Activated naive CD8-positive, alpha-beta T cell treated with anti-CD3 and anti-CD28 coated beads, Interleukin-2, amount 50 U/mL, for 24 hours (primary cell): ENCODE data around the gene TCF4.

Experiments
- ATAC-seq: fragments of 150-1000 bp; cut with Tn5 transposase; one replicate; pipeline ENCODE4 v1.10.0; 2021
- DNase-seq: peaks from one replicate; pipeline ENCODE4 v3.0.0; 2021
- H3K27ac Mint-ChIP-seq: one replicate; pipeline ENCODE4 v1.8.0; 2021; ENCODE audit warnings: mild to moderate bottlenecking, mixed read lengths
- H3K27me3 Mint-ChIP-seq: one replicate; pipeline ENCODE4 v1.8.0; 2021; ENCODE audit warnings: mixed read lengths
- H3K36me3 Mint-ChIP-seq: one replicate; pipeline ENCODE4 v1.8.0; 2021; ENCODE audit warnings: low read depth, mixed read lengths
- H3K4me1 Mint-ChIP-seq: one replicate; pipeline ENCODE4 v1.8.0; 2021; ENCODE audit warnings: mixed read lengths
- H3K4me3 Mint-ChIP-seq: one replicate; pipeline ENCODE4 v1.8.0; 2021; ENCODE audit warnings: mild to moderate bottlenecking, moderate library complexity, mixed read lengths
- H3K9me3 Mint-ChIP-seq: one replicate; pipeline ENCODE4 v1.8.0; 2021; ENCODE audit warnings: mixed read lengths

Gene TCF4

DNA sequence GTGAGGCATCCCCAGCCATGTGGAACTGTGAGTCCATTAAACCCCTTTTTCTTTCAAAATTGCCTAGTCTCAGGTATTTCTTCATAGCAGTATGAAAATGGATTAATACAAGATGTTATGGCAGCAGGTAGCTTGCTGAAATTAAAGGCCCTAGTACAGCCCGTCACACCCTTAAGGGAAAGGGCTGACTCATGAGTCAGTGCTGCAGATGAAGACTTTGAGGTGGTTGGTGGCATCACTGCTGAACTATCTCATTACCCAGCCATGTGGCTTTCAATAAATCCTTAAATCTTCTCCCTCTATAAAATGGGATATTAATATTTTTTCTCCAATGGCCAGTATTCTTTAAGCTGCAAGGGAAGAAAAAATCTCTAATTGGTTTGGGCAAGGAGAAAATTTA, 402.6 kb downstream of the TCF4 start:
- Mint-ChIP-seq H3K36me3 (no peaks in the 10 kb centered on the region), H3K27me3 (peaks cover 4% of the 10 kb centered on the region), H3K27ac (no peak overlapping the region), H3K4me1 (peaks cover 2% of the 10 kb centered on the region), H3K9me3 (peaks cover 4% of the 10 kb centered on the region), H3K4me3 (no peak overlapping the region)
- ATAC-seq: no peak
- DNase-seq: no peak

DNA sequence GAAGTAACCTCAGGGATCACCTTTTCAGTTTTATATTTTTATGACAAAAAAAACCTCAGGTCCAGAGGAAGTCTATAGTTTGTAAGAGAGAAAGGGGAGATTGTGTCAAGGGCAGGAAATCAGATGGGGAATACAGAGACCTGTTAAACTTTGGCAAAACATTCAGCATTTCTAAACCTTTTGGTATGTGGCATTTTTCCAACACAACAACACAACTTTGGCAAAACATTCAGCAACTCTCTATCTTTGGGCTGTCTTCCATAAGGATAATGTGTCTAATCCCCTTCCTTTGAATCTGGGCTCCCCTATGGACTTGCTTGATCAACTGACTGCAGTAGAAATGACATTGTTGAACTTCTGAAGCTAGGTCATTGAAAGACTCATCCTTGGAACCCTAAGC, 408.2 kb downstream of the TCF4 start:
- Mint-ChIP-seq H3K27me3 (peaks cover 2% of the 10 kb centered on the region), H3K36me3 (no peaks in the 10 kb centered on the region), H3K4me3 (no peak overlapping the region), H3K9me3 (peaks cover 4% of the 10 kb centered on the region), H3K27ac (no peak overlapping the region), H3K4me1 (no peaks in the 10 kb centered on the region)
- no peak for ATAC-seq
- no peak for DNase-seq

DNA sequence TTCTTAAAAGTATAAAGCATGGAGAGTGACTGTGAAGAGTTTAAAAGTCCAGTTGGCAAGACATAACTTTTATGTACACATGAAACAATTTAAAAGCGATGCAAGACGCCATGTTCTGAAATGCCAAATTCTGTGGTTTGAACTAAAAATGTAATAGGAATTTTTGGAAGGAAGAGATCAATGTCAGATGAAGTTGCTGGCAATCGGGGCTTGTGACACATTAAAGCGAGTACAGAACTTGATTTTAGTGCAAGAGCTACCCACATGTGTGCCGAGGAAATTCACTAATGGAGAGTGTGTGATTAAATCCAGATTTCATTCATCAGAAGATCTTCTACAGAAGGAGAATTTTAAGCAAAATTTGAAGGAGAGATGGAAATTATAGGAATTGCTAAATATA, 408.6 kb downstream of the TCF4 start:
- peaks cover 3% of the 10 kb centered on the region for H3K9me3 Mint-ChIP-seq
- H3K36me3 Mint-ChIP-seq: no peaks in the 10 kb centered on the region
- H3K4me1 Mint-ChIP-seq: no peaks in the 10 kb centered on the region
- no peak overlapping the region for H3K27ac Mint-ChIP-seq
- H3K27me3 Mint-ChIP-seq: peaks cover 2% of the 10 kb centered on the region
- DNase-seq (no peak), ATAC-seq (no peak)
- no peak overlapping the region for H3K4me3 Mint-ChIP-seq

DNA sequence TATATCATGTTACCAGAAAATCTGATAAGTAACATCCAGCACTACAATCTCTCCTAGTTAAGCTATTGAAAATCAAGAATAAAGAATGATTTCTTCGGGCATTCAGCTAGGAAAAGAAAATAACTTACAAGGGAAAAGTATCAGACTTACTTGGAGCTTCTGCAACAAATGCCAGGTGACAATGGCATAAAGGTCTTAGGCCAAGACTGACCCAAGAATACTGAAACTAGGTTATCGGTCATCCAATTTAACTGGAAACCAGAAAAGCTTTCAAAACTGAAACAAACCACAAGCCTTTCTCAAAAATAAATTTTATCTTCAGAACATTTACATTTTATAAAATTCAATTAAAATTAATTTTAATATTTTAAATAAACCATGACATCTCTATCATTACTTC, 414.7 kb downstream of the TCF4 start:
- ATAC-seq: no peak
- no peak overlapping the region for H3K4me3 Mint-ChIP-seq

More for the DNA sequence above, 414.7 kb downstream of the TCF4 start:
- Mint-ChIP-seq H3K27me3 (peaks cover 1% of the 10 kb centered on the region), H3K9me3 (peaks cover 10% of the 10 kb centered on the region), H3K36me3 (no peaks in the 10 kb centered on the region), H3K27ac (no peak overlapping the region), H3K4me1 (no peaks in the 10 kb centered on the region)
- no peak for DNase-seq
